GM12878 (cell line): ENCODE measurements around the gene TNNT1.

Source experiments
- BCL11A ChIP-seq: IDR thresholded peaks from 2 replicates; pipeline ENCODE4 v1.6.1; 2011; ENCODE audit warnings: low read depth, low read length
- CHD2 ChIP-seq: IDR thresholded peaks from 2 replicates; pipeline ENCODE4 v1.6.1; 2011; ENCODE audit warnings: low read depth, low read length, improper control_type of control experiment, borderline replicate concordance
- CTCF ChIP-seq, 3 experiments: IDR thresholded peaks in 2 of 3; conservative IDR thresholded peaks in 1 of 3; 2 replicates each; pipeline ENCODE4 v1.5.1; 2011; ENCODE audit warnings: low read depth in 3 of 3, low read length in 3 of 3, mild to moderate bottlenecking in 3 of 3, control low read depth in 2 of 3, moderate library complexity in 2 of 3, inconsistent platforms in 1 of 3, mixed read lengths in 1 of 3; ENCODE audit not compliant: control insufficient read depth in 2 of 3, insufficient read depth in 1 of 3; ENCODE audit errors: extremely low read depth in 1 of 3
- EZH2 ChIP-seq: IDR thresholded peaks from 2 replicates; pipeline ENCODE4 v1.6.1; 2012; ENCODE audit warnings: low read depth, mild to moderate bottlenecking, control low read depth, inconsistent platforms, low read length, borderline replicate concordance; ENCODE audit not compliant: control insufficient read depth
- HDAC2 ChIP-seq: fragments of 200-600 bp; sonication (generic); IDR thresholded peaks from 2 replicates; pipeline ENCODE4 v1.6.1; 2017
- HDAC6 ChIP-seq: fragments of 200-600 bp; sonication (generic); IDR thresholded peaks from one replicate; pipeline ENCODE4 v1.8.0; 2017; ENCODE audit warnings: antibody characterized with exemption; ENCODE audit not compliant: unreplicated experiment
- PAX5 ChIP-seq: IDR thresholded peaks from 2 replicates; pipeline ENCODE4 v1.6.1; 2011; ENCODE audit warnings: low read depth, low read length, borderline replicate concordance
- POU2F2 ChIP-seq: IDR thresholded peaks from 3 replicates; pipeline ENCODE4 v1.6.1; 2011; ENCODE audit warnings: low read depth, mild to moderate bottlenecking, low read length, borderline replicate concordance
- SRF ChIP-seq, 2 experiments: IDR thresholded peaks; 2 replicates each; pipeline ENCODE4 v1.6.1; 2011; ENCODE audit warnings: low read depth in 2 of 2, low read length in 2 of 2, mild to moderate bottlenecking in 1 of 2, moderate library complexity in 1 of 2

GRCh38 chr19:55153652-55154264 is 4.8 kb upstream of the TNNT1 start:
- no peak for TF ChIP-seq EZH2
- TF ChIP-seq CTCF (IDR thresholded peaks at IDR 0.05 in 2 of 3, conservative IDR thresholded peaks at IDR 0.05 in 1 of 3; ENCODE audit: control insufficient read depth in 2 of 3, extremely low read depth in 1 of 3, insufficient read depth in 1 of 3, low read depth in 3 of 3, low read length in 3 of 3): no peak
- TF ChIP-seq POU2F2: no peak
- no peak for TF ChIP-seq HDAC2
- no peak for TF ChIP-seq BCL11A
- TF ChIP-seq HDAC6: no peak
- no peak for TF ChIP-seq SRF (IDR thresholded peaks at IDR 0.05; ENCODE audit: low read depth in 2 of 2, low read length in 2 of 2)
- no peak for TF ChIP-seq PAX5
- no peak for TF ChIP-seq CHD2
